A673 (cell line): ENCODE results near the gene TTC12. TPM values are rescaled to one million over a fixed set of nuclear protein-coding genes. Genes with fewer than 3 reads are reported as not detected.

Experiments used
- BruUV-seq: library from RNA; stranded (reverse); fragments of 400-500 nt; replicated peaks from 2 replicates; lab custom pipeline; 2021; lab: Mats Ljungman, UMichigan
- CTCF ChIA-PET: fragments of 300-600 bp; sonication (Branson Sonifier 250); formaldehyde crosslinking; loops from one replicate; lab custom pipeline; 2022; ENCODE audit warnings: antibody characterized with exemption; lab: Charles Lee
- POLR2A ChIA-PET: fragments of 300-600 bp; sonication (Branson Sonifier 250); formaldehyde crosslinking; loops from one replicate; lab custom pipeline; 2022; ENCODE audit warnings: antibody characterized with exemption; ENCODE audit not compliant: low non-redundant PET; lab: Charles Lee
- DNase-seq: peaks from one replicate; pipeline ENCODE4 v3.0.0-alpha.2; 2015; ENCODE audit warnings: low spot score
- H3K27ac ChIP-seq: fragments of 200-600 bp; sonication (generic); 2 replicates; pipeline ENCODE4 v1.5.1; 2016; ENCODE audit warnings: mixed run types, low read depth, mild to moderate bottlenecking, mixed read lengths, antibody characterized with exemption, low read length; ENCODE audit not compliant: poor library complexity, severe bottlenecking
- H3K27me3 ChIP-seq: fragments of 200-600 bp; sonication (generic); replicated peaks from 2 replicates; pipeline ENCODE4 v1.6.1; 2017; ENCODE audit warnings: mixed run types, low read depth, mild to moderate bottlenecking, mixed read lengths, antibody characterized with exemption, low read length; ENCODE audit not compliant: insufficient read depth, poor library complexity
- H3K36me3 ChIP-seq: fragments of 200-600 bp; sonication (generic); 2 replicates; pipeline ENCODE4 v1.6.1; 2016; ENCODE audit warnings: mixed run types, mild to moderate bottlenecking, mixed read lengths, antibody characterized with exemption, low read length; ENCODE audit not compliant: insufficient read depth, poor library complexity, severe bottlenecking
- H3K4me1 ChIP-seq: fragments of 200-600 bp; sonication (generic); 2 replicates; pipeline ENCODE4 v1.6.1; 2017; ENCODE audit warnings: mixed run types, mild to moderate bottlenecking, mixed read lengths, antibody characterized with exemption, low read length; ENCODE audit not compliant: insufficient read depth, poor library complexity, severe bottlenecking
- H3K4me3 ChIP-seq: fragments of 200-600 bp; sonication (generic); 2 replicates; pipeline ENCODE4 v1.5.1; 2016; ENCODE audit warnings: low read depth, mixed run types, mild to moderate bottlenecking, mixed read lengths, low read length; ENCODE audit not compliant: poor library complexity, severe bottlenecking
- H3K9me3 ChIP-seq: fragments of 200-600 bp; sonication (generic); 2 replicates; pipeline ENCODE4 v1.6.1; 2016; ENCODE audit warnings: mixed run types, low read depth, mild to moderate bottlenecking, mixed read lengths, antibody characterized with exemption, low read length; ENCODE audit not compliant: poor library complexity, severe bottlenecking
- CTCF ChIP-seq: fragments of 300-800, 200-600 bp; sonication (generic); conservative IDR thresholded peaks from 2 replicates; pipeline ENCODE4 v1.5.1; 2017; ENCODE audit warnings: low read depth, mild to moderate bottlenecking, antibody characterized with exemption, low read length, moderate library complexity, mixed read lengths
- EZH2 ChIP-seq: fragments of 200-600 bp; sonication (generic); IDR thresholded peaks from 2 replicates; pipeline ENCODE4 v1.6.1; 2017; ENCODE audit warnings: borderline replicate concordance, low read depth, mild to moderate bottlenecking, mixed read lengths, antibody characterized with exemption, low read length; ENCODE audit not compliant: poor library complexity, severe bottlenecking
- intact Hi-C: fragments of 100-400 bp; cut with micrococcal nuclease; formaldehyde crosslinking; loops from one replicate; pipeline ENCODE4 v1.10.0; 2022; ENCODE audit not compliant: unreplicated experiment
- total RNA-seq: library from RNA; stranded (reverse); gene quantifications from 2 replicates; pipeline ENCODE4 v1.2.3, GENCODE V29; 2021

Gene TTC12
- total RNA-seq, 1 experiment from 2014 or later = not detected

GRCh38 chr11:113313601-113314000 lies 782 bp upstream of the TTC12 start:
- TF ChIP-seq EZH2 = no peak
- no peak for TF ChIP-seq CTCF
- BruUV-seq = no TSS peak
- no peaks in the 10 kb centered on the region for H3K4me1 ChIP-seq
- intact Hi-C loops = no loop called here
- DNase-seq = no peak
- ChIA-PET POLR2A (interaction anchor here (0.6 kb wide), 1 partner anchor 948 kb away, joined by 3 read pairs; no protein-coding TSS in a partner anchor), CTCF (no interaction called here)
- H3K36me3 ChIP-seq = no peaks in the 10 kb centered on the region
- H3K27ac ChIP-seq = no peak overlapping the region
- no peaks in the 10 kb centered on the region for H3K27me3 ChIP-seq
- no peaks in the 10 kb centered on the region for H3K9me3 ChIP-seq
- no peak overlapping the region for H3K4me3 ChIP-seq

GRCh38 chr11:113314065-113314388 lies 356 bp upstream of the TTC12 start:
- no peak overlapping the region for H3K4me3 ChIP-seq
- no peak for DNase-seq
- H3K4me1 ChIP-seq = no peaks in the 10 kb centered on the region
- ChIA-PET POLR2A (no interaction called here), CTCF (no interaction called here)
- H3K27ac ChIP-seq = no peak overlapping the region
- no peaks in the 10 kb centered on the region for H3K27me3 ChIP-seq
- TF ChIP-seq CTCF (no peak), EZH2 (no peak)
- H3K36me3 ChIP-seq = no peaks in the 10 kb centered on the region
- H3K9me3 ChIP-seq = no peaks in the 10 kb centered on the region
- intact Hi-C loops = no loop called here
- BruUV-seq = no TSS peak

GRCh38 chr11:113315811-113316210 lies 1.4 kb downstream of the TTC12 start:
- TF ChIP-seq CTCF = no peak
- TF ChIP-seq EZH2 = no peak
- H3K27ac ChIP-seq = no peak overlapping the region
- ChIA-PET POLR2A (no interaction called here), CTCF (no interaction called here)
- BruUV-seq = no TSS peak
- H3K4me1 ChIP-seq = no peaks in the 10 kb centered on the region
- no peaks in the 10 kb centered on the region for H3K36me3 ChIP-seq
- H3K27me3 ChIP-seq = peaks cover 7% of the 10 kb centered on the region
- H3K4me3 ChIP-seq = no peak overlapping the region
- intact Hi-C loops = loop anchor here (5.0 kb wide), 1 partner anchor 231 kb away; no protein-coding TSS in a partner anchor
- no peaks in the 10 kb centered on the region for H3K9me3 ChIP-seq
- DNase-seq = no peak
